IPS DF 19.7 (cell line): ENCODE results near the gene SMC4.
"Not testable (repeated sequence)": the region's sequence is repeated elsewhere in the genome, so short reads cannot be mapped to it uniquely, and the experiment has no call there.

Experiments
- DNase-seq: peaks from one replicate; pipeline ENCODE4 v3.0.0-alpha.2; 2013; ENCODE audit warnings: low read depth, low spot score

SMC4 gene

GRCh38 chr3:160399125-160400029, at the start of gene SMC4, which contains the start of gene IFT80:
Gene SMC4, plus strand, starts transcription at chr3:160399650. Its CDS starts 1,177 bp downstream, at chr3:160400827.
Gene IFT80, minus strand, starts transcription at chr3:160399225. Its CDS starts 14,625 bp downstream, at chr3:160384600.
- peak; percentile 87 for DNase-seq

DNA sequence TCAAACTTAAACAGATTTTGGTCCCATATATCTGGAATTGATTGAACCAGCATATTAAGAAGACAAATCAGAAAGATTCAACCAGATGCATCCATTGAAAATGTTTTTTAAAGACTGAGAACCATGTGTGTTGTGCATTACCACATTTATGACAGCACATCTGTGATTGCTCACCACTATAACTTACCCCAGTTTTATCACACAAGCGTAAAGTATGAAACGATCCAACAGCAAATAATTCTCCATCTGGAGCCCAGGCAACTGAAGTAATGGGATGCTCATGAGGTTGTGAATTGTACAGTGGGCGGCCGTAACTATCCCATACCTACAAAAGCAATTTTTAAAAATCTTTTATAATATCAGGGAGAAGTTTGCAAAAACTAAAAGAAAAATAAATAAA, 43.6 kb upstream of the SMC4 start:
- DNase-seq: no peak

DNA sequence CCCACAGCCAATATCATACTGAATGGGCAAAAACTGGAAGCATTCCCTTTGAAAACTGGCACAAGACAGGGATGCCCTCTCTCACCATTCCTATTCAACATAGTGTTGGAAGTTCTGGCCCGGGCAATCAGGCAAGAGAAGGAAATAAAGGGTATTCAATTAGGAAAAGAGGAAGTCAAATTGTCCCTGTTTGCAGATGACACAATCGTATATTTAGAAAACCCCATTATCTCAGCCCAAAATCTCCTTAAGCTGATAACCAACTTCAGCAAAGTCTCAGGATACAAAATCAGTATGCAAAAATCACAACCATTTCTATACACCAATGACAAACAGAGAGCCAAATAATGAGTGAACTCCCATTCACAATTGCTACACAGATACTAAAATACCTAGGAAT, 36.6 kb upstream of the SMC4 start:
- not testable (repeated sequence) for DNase-seq

- no peak for DNase-seq
Measured at GRCh38 chr3:160365869-160366522, 33.5 kb upstream of the SMC4 start.

DNA sequence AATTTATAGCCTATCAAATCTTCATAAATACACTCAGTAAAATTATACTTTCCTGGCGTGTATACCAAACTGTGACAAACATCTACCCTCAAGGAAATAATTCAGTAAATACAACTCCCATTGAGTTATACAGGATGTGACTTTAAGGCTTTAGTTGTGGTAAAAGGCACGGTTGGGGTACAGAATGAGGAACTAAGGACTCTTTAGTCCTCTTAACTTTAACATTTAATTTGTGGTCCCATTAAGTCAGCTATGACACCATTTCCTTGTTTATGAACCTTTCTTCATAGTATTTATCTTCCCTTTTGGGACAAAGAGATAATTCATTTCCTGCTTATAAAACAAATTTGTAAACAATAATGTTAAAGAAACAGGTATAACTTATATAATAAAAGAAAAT, 30.6 kb upstream of the SMC4 start:
- no peak for DNase-seq

GRCh38 chr3:160369784-160370183, 29.7 kb upstream of the SMC4 start:
- no peak for DNase-seq

- DNase-seq: no peak
Measured at GRCh38 chr3:160370987-160371857, 28.2 kb upstream of the SMC4 start.

DNA sequence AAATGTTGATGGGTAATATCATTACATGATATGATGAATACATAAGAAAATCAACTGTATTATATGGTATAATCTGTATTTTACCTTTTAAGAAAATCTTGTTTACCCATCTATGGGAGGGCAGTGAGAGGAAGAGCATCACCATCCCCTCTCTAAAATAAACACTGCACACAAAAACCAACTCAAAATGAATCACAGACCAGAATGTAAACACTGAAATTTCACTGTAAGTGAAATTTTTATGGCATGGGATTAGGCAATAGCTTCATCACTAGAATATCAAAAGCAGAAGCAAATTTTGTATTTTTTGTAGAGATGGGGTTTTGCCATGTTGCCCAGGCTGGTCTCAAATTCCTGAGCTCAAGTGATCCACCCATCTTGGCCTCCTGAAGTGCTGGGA, 26.7 kb upstream of the SMC4 start:
- no peak for DNase-seq

- DNase-seq: no peak
Measured at GRCh38 chr3:160373655-160374054, 25.8 kb upstream of the SMC4 start.

- DNase-seq: no peak
Measured at GRCh38 chr3:160374472-160374871, 25.0 kb upstream of the SMC4 start.

DNA sequence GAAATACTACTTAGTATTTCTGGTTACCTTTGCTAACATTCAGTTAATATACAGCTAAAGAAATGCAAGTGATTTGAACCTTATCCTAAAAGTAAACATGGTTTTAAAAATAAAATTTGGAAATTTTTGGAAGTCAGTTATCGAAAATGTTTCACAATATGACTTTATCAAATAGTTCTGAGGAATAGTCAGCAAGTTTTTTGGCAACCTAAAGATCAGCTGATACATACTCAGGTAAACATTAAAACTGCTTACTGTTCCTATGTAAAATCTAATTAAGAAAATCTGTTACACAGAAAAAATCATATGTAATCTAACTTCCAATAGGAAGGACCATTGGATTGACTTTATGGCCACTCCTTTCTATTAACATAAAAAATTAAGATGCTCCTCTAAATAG, 24.5 kb upstream of the SMC4 start:
- no peak for DNase-seq

- no peak for DNase-seq
Measured at GRCh38 chr3:160376681-160377080, 22.8 kb upstream of the SMC4 start.

GRCh38 chr3:160378331-160379109, 20.9 kb upstream of the SMC4 start:
- no peak for DNase-seq

DNA sequence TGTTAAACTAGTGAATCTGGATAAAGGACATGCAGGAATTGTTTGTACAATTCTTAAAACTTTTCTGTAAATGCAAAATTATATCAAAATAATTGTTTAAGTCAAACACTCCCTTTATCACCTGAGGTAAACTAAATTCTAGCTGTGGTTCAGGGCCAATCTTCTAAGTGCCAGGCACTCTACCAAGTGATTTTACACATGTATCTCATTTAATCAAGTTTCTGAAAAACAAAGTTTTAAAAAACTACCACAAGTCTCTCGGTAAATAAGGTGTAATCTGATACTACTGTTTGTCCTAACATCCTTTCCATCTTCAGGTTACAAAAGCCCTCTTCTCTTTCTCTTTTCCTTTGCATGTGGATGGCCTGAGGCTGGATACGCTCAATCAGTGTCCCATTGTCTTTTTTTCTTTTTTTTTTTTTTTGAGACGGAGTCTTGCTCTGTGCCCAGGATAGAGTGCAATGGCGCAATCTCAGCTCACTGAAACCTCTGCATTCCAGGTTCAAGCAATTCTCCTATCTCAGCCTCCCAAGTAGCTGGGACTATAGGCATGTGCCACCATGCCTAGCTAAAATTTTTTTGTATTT, 19.7 kb upstream of the SMC4 start:
- DNase-seq: no peak

DNA sequence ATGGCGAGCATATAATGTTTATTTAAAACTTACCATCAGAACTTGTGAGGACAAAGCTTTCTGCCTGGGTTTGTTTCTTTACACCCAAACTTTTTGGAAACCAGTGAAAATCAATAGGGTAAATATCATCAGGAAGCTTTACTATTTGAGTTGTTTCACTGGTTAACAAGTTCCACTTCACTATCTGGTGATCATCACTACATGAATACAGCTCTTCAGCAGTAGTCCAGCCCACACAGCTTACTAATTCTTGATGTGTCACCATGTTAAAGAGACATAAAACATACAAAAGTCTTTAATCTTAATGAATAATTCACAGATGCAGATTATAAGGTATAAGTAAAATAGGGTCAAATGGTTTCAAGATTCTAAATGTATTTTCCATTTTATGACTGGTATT, 18.0 kb upstream of the SMC4 start:
- no peak for DNase-seq

- no peak for DNase-seq
Measured at GRCh38 chr3:160384639-160385318, 14.7 kb upstream of the SMC4 start.

DNA sequence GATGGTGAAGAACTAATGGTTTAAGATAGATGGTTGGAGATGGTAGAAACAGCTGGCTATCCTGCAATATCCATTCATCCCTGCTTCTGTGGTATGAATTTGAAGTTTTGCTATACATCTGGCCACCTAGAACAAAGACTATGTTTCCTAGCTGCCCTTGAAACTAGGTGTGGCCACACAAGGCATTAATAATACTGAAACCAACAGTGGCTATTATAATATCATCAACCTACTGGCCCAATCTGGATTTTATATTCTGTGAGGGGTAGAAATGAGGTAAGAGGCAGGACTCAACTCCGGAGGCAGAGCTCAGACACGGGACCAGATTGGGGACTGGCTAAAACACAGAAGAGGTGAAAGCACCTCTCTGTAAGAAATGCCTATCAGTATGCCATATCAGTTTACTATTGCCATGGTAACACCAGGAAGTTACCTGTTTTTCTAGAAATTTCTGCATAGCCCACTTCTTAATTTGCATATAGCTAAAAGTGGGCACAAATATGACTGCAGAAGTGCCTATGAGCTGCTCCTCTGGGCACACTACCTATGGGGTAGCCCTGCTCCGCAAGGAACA, 8.8 kb upstream of the SMC4 start:
- no peak for DNase-seq

DNA sequence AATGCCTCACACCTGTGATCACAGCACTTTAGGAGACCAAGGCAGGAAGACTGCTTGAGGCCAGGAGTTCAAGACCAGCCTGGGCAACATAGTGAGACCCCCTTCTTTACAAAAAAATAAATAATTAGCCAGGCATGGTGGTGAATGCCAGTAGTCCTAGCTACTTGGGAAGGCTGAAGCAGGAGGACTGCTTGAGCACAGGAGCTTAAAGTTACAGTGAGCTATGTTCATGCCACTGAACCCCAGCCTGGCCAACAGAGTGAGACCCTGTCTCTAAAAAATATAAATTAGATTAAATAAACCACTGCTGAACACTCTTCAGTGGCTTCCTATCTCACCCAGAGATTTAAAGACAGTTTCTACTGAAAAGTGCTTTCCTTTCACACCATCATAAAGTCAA, 6.7 kb upstream of the SMC4 start:
- DNase-seq: no peak

- DNase-seq: no peak
Measured at GRCh38 chr3:160393346-160394008, 6.0 kb upstream of the SMC4 start.
